NB4 (cell line): ENCODE results near the gene STK39.

Experiments used
- POLR2A ChIP-seq: IDR thresholded peaks from 2 replicates; pipeline ENCODE4 v1.6.1; 2011; ENCODE audit warnings: mild to moderate bottlenecking; ENCODE audit not compliant: insufficient read length; ENCODE audit errors: extremely low read depth
- TF ChIP-seq, protein P1 (sequence below): IDR thresholded peaks from one replicate; pipeline ENCODE4 v1.5.1; 2012; ENCODE audit warnings: low read depth, low read length
- TF ChIP-seq, protein P2 (sequence below): IDR thresholded peaks from 2 replicates; pipeline ENCODE4 v1.6.1; 2011; ENCODE audit warnings: low read depth, low read length

DNA sequence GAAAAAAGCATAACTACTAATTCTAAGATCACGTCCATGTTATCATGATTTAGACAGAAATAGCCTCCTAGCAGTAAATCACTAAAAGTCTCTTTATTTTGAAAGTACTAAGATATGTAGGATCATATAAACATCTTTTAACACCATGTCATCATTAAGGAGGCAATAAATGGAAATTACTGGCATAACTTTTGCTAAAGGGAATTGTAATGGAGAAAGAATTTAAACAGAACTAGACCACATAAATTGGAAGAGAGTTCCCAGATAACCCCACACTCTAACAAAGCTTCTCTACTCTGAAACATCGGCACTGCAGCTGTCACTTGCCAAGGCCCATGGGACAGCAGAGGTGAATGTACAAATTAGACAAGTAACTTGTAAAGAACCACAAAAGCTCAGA lies 29.5 kb downstream of the STK39 start:
- TF ChIP-seq POLR2A: no peak
- TF ChIP-seq, protein P1, sequence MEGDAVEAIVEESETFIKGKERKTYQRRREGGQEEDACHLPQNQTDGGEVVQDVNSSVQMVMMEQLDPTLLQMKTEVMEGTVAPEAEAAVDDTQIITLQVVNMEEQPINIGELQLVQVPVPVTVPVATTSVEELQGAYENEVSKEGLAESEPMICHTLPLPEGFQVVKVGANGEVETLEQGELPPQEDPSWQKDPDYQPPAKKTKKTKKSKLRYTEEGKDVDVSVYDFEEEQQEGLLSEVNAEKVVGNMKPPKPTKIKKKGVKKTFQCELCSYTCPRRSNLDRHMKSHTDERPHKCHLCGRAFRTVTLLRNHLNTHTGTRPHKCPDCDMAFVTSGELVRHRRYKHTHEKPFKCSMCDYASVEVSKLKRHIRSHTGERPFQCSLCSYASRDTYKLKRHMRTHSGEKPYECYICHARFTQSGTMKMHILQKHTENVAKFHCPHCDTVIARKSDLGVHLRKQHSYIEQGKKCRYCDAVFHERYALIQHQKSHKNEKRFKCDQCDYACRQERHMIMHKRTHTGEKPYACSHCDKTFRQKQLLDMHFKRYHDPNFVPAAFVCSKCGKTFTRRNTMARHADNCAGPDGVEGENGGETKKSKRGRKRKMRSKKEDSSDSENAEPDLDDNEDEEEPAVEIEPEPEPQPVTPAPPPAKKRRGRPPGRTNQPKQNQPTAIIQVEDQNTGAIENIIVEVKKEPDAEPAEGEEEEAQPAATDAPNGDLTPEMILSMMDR: no peak
- TF ChIP-seq, protein P2, sequence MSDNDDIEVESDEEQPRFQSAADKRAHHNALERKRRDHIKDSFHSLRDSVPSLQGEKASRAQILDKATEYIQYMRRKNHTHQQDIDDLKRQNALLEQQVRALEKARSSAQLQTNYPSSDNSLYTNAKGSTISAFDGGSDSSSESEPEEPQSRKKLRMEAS: no peak
